Measurements from ENCODE around the gene DNM3.

The DNM3 gene

DNA sequence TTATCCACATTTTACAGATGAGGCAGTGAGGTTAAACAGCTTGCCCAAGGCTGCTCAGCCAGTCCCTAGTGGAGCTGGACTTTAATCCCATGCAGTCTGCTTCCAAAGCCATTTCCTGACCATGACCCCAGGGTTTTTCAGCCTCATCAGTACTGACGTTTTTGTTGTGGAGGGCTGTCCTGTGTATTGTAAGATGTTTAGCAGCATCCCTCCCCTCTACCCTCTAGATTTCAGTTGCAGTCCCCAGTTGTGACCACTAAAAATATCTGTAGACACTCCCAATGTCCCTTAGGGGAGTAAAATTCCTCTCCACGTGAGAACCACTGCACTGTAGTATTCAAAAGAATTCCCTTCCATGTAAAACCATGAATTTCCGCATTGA is 549.0 kb downstream of the DNM3 start:
- TF ChIP-seq ZNF394 (tag by site-specific recombination; IDR thresholded peaks at IDR 0.05; ENCODE audit: borderline replicate concordance), result no peak
- TF ChIP-seq, protein P1, sequence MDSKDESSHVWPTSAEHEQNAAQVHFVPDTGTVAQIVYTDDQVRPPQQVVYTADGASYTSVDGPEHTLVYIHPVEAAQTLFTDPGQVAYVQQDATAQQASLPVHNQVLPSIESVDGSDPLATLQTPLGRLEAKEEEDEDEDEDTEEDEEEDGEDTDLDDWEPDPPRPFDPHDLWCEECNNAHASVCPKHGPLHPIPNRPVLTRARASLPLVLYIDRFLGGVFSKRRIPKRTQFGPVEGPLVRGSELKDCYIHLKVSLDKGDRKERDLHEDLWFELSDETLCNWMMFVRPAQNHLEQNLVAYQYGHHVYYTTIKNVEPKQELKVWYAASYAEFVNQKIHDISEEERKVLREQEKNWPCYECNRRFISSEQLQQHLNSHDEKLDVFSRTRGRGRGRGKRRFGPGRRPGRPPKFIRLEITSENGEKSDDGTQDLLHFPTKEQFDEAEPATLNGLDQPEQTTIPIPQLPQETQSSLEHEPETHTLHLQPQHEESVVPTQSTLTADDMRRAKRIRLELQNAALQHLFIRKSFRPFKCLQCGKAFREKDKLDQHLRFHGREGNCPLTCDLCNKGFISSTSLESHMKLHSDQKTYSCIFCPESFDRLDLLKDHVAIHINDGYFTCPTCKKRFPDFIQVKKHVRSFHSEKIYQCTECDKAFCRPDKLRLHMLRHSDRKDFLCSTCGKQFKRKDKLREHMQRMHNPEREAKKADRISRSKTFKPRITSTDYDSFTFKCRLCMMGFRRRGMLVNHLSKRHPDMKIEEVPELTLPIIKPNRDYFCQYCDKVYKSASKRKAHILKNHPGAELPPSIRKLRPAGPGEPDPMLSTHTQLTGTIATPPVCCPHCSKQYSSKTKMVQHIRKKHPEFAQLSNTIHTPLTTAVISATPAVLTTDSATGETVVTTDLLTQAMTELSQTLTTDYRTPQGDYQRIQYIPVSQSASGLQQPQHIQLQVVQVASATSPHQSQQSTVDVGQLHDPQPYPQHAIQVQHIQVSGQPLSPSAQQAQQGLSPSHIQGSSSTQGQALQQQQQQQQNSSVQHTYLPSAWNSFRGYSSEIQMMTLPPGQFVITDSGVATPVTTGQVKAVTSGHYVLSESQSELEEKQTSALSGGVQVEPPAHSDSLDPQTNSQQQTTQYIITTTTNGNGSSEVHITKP (tag by site-specific recombination; IDR thresholded peaks at IDR 0.05), result no peak
- TF ChIP-seq ZNF660 (tag by site-specific recombination; IDR thresholded peaks at IDR 0.05), result no peak
- no peak for TF ChIP-seq ZNF629 (tag by site-specific recombination; IDR thresholded peaks at IDR 0.05)
- TF ChIP-seq, protein P2, sequence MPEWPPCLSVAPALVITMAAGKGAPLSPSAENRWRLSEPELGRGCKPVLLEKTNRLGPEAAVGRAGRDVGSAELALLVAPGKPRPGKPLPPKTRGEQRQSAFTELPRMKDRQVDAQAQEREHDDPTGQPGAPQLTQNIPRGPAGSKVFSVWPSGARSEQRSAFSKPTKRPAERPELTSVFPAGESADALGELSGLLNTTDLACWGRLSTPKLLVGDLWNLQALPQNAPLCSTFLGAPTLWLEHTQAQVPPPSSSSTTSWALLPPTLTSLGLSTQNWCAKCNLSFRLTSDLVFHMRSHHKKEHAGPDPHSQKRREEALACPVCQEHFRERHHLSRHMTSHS (tag by site-specific recombination; IDR thresholded peaks at IDR 0.05), result no peak
- TF ChIP-seq, protein P3, sequence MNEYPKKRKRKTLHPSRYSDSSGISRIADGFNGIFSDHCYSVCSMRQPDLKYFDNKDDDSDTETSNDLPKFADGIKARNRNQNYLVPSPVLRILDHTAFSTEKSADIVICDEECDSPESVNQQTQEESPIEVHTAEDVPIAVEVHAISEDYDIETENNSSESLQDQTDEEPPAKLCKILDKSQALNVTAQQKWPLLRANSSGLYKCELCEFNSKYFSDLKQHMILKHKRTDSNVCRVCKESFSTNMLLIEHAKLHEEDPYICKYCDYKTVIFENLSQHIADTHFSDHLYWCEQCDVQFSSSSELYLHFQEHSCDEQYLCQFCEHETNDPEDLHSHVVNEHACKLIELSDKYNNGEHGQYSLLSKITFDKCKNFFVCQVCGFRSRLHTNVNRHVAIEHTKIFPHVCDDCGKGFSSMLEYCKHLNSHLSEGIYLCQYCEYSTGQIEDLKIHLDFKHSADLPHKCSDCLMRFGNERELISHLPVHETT (tag by site-specific recombination; IDR thresholded peaks at IDR 0.05), result no peak
- no peak for TF ChIP-seq ZNF16 (tag by site-specific recombination; IDR thresholded peaks at IDR 0.05; ENCODE audit: low read depth)
- TF ChIP-seq, protein P4, sequence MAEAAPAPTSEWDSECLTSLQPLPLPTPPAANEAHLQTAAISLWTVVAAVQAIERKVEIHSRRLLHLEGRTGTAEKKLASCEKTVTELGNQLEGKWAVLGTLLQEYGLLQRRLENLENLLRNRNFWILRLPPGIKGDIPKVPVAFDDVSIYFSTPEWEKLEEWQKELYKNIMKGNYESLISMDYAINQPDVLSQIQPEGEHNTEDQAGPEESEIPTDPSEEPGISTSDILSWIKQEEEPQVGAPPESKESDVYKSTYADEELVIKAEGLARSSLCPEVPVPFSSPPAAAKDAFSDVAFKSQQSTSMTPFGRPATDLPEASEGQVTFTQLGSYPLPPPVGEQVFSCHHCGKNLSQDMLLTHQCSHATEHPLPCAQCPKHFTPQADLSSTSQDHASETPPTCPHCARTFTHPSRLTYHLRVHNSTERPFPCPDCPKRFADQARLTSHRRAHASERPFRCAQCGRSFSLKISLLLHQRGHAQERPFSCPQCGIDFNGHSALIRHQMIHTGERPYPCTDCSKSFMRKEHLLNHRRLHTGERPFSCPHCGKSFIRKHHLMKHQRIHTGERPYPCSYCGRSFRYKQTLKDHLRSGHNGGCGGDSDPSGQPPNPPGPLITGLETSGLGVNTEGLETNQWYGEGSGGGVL (tag by site-specific recombination; IDR thresholded peaks at IDR 0.05), result no peak
- TF ChIP-seq, protein P5, sequence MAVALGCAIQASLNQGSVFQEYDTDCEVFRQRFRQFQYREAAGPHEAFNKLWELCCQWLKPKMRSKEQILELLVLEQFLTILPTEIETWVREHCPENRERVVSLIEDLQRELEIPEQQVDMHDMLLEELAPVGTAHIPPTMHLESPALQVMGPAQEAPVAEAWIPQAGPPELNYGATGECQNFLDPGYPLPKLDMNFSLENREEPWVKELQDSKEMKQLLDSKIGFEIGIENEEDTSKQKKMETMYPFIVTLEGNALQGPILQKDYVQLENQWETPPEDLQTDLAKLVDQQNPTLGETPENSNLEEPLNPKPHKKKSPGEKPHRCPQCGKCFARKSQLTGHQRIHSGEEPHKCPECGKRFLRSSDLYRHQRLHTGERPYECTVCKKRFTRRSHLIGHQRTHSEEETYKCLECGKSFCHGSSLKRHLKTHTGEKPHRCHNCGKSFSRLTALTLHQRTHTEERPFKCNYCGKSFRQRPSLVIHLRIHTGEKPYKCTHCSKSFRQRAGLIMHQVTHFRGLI (tag by site-specific recombination; IDR thresholded peaks at IDR 0.05), result no peak
- TF ChIP-seq ZNF211 (tag by site-specific recombination; IDR thresholded peaks at IDR 0.05; ENCODE audit: low read depth), result no peak
- TF ChIP-seq, protein P6, sequence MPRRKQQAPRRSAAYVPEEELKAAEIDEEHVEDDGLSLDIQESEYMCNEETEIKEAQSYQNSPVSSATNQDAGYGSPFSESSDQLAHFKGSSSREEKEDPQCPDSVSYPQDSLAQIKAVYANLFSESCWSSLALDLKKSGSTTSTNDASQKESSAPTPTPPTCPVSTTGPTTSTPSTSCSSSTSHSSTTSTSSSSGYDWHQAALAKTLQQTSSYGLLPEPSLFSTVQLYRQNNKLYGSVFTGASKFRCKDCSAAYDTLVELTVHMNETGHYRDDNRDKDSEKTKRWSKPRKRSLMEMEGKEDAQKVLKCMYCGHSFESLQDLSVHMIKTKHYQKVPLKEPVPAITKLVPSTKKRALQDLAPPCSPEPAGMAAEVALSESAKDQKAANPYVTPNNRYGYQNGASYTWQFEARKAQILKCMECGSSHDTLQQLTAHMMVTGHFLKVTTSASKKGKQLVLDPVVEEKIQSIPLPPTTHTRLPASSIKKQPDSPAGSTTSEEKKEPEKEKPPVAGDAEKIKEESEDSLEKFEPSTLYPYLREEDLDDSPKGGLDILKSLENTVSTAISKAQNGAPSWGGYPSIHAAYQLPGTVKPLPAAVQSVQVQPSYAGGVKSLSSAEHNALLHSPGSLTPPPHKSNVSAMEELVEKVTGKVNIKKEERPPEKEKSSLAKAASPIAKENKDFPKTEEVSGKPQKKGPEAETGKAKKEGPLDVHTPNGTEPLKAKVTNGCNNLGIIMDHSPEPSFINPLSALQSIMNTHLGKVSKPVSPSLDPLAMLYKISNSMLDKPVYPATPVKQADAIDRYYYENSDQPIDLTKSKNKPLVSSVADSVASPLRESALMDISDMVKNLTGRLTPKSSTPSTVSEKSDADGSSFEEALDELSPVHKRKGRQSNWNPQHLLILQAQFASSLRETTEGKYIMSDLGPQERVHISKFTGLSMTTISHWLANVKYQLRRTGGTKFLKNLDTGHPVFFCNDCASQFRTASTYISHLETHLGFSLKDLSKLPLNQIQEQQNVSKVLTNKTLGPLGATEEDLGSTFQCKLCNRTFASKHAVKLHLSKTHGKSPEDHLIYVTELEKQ (tag by site-specific recombination; IDR thresholded peaks at IDR 0.05; ENCODE audit: borderline replicate concordance), result no peak
- TF ChIP-seq, protein P7, sequence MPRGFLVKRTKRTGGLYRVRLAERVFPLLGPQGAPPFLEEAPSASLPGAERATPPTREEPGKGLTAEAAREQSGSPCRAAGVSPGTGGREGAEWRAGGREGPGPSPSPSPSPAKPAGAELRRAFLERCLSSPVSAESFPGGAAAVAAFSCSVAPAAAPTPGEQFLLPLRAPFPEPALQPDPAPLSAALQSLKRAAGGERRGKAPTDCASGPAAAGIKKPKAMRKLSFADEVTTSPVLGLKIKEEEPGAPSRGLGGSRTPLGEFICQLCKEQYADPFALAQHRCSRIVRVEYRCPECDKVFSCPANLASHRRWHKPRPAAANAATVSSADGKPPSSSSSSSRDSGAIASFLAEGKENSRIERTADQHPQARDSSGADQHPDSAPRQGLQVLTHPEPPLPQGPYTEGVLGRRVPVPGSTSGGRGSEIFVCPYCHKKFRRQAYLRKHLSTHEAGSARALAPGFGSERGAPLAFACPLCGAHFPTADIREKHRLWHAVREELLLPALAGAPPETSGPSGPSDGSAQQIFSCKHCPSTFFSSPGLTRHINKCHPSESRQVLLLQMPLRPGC (tag by site-specific recombination; IDR thresholded peaks at IDR 0.05), result no peak
- no peak for TF ChIP-seq ZNF707 (tag by site-specific recombination; IDR thresholded peaks at IDR 0.05)
- no peak overlapping the region for H3K27ac ChIP-seq (ENCODE audit: extremely low read depth, low read depth, low read length)
- H3K9me3 ChIP-seq (ENCODE audit: control insufficient read depth, insufficient read depth, low read depth, low read length), result no peaks in the 10 kb centered on the region
- ChIA-PET CTCF (interaction anchor here (1.1 kb wide), 1 partner anchor 12 kb away, joined by 3 read pairs; no protein-coding TSS in a partner anchor), POLR2A (no interaction called here)
- no peaks in the 10 kb centered on the region for H3K36me3 ChIP-seq (ENCODE audit: control insufficient read depth in 2 of 2, insufficient read depth in 1 of 2, low read length in 2 of 2)
- H3K4me3 ChIP-seq (ENCODE audit: low read depth, low read length), result no peak overlapping the region
- H3K4me1 ChIP-seq (ENCODE audit: control insufficient read depth, insufficient read depth, low read length), result no peaks in the 10 kb centered on the region
